ENCODE data around the gene SNX5. TPM values are rescaled to one million over a fixed set of nuclear protein-coding genes. Genes with fewer than 3 reads are reported as not detected.

Gene SNX5
- total and polyA plus RNA-seq, 2 of the 13 experiments (the other 11 are each of a cell fraction or from before 2014, with no cell fraction given): 664 to 1,040 TPM

- TF ChIP-seq ZNF138 (CRISPR knock-in tag; IDR thresholded peaks at IDR 0.05; ENCODE audit: low read depth) (no peak), SIN3B (IDR thresholded peaks at IDR 0.05; ENCODE audit: low read length) (no peak), SKI (IDR thresholded peaks at IDR 0.05; ENCODE audit: partially characterized antibody) (no peak), ZNF407 (CRISPR knock-in tag; IDR thresholded peaks at IDR 0.05; ENCODE audit: not compliant biosample characterization) (no peak), SMAD9 (CRISPR knock-in tag; IDR thresholded peaks at IDR 0.05) (no peak), ZNF430 (CRISPR knock-in tag; IDR thresholded peaks at IDR 0.05) (no peak), ZKSCAN5 (CRISPR knock-in tag; IDR thresholded peaks at IDR 0.05) (no peak), SRY (CRISPR knock-in tag; IDR thresholded peaks at IDR 0.05) (no peak), ESRRA (CRISPR knock-in tag; IDR thresholded peaks at IDR 0.05; ENCODE audit: low read depth) (no peak), SMYD3 (CRISPR knock-in tag; IDR thresholded peaks at IDR 0.05) (no peak), ZNF12 (CRISPR knock-in tag; IDR thresholded peaks at IDR 0.05) (no peak), KAT2B (IDR thresholded peaks at IDR 0.05; ENCODE audit: borderline replicate concordance, low read depth, low read length) (no peak), GLI4 (CRISPR knock-in tag; IDR thresholded peaks at IDR 0.05; ENCODE audit: borderline replicate concordance) (no peak), EEA1 (CRISPR knock-in tag; IDR thresholded peaks at IDR 0.05; ENCODE audit: borderline replicate concordance) (no peak), ZNF883 (CRISPR knock-in tag; IDR thresholded peaks at IDR 0.05; ENCODE audit: not compliant biosample characterization) (no peak), MTA3 (CRISPR knock-in tag; IDR thresholded peaks at IDR 0.05) (no peak), CCDC6 (CRISPR knock-in tag; IDR thresholded peaks at IDR 0.05) (no peak)
- TF ChIP-seq, protein P1, sequence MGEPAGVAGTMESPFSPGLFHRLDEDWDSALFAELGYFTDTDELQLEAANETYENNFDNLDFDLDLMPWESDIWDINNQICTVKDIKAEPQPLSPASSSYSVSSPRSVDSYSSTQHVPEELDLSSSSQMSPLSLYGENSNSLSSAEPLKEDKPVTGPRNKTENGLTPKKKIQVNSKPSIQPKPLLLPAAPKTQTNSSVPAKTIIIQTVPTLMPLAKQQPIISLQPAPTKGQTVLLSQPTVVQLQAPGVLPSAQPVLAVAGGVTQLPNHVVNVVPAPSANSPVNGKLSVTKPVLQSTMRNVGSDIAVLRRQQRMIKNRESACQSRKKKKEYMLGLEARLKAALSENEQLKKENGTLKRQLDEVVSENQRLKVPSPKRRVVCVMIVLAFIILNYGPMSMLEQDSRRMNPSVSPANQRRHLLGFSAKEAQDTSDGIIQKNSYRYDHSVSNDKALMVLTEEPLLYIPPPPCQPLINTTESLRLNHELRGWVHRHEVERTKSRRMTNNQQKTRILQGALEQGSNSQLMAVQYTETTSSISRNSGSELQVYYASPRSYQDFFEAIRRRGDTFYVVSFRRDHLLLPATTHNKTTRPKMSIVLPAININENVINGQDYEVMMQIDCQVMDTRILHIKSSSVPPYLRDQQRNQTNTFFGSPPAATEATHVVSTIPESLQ (CRISPR knock-in tag; conservative IDR thresholded peaks at IDR 0.05): no peak
- TF ChIP-seq, protein P2, sequence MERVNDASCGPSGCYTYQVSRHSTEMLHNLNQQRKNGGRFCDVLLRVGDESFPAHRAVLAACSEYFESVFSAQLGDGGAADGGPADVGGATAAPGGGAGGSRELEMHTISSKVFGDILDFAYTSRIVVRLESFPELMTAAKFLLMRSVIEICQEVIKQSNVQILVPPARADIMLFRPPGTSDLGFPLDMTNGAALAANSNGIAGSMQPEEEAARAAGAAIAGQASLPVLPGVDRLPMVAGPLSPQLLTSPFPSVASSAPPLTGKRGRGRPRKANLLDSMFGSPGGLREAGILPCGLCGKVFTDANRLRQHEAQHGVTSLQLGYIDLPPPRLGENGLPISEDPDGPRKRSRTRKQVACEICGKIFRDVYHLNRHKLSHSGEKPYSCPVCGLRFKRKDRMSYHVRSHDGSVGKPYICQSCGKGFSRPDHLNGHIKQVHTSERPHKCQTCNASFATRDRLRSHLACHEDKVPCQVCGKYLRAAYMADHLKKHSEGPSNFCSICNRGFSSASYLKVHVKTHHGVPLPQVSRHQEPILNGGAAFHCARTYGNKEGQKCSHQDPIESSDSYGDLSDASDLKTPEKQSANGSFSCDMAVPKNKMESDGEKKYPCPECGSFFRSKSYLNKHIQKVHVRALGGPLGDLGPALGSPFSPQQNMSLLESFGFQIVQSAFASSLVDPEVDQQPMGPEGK (CRISPR knock-in tag; IDR thresholded peaks at IDR 0.05): no peak
Measured at GRCh38 chr20:17969884-17970409, 1.4 kb upstream of the SNX5 start (continued).
